HepG2 (cell line): Measurements from ENCODE around the gene PDZRN4. TPM values are rescaled to one million over a fixed set of nuclear protein-coding genes. Genes with fewer than 3 reads are reported as not detected.

ENCODE experiments used
- ATAC-seq: fragments of 200-7000 bp; cut with Tn5 transposase; 3 replicates; pipeline ENCODE4 v1.9.1; 2020; ENCODE audit warnings: mild to moderate bottlenecking, moderate library complexity
- BruUV-seq: library from RNA; stranded (reverse); fragments of 400-500 nt; replicated peaks from 2 replicates; lab custom pipeline; 2021; lab: Mats Ljungman, UMichigan
- CTCF ChIA-PET: fragments of 300-600 bp; formaldehyde crosslinking; extraction: SDS; loops from one replicate; lab custom pipeline; 2021; ENCODE audit warnings: low total read pairs, inconsistent platforms, low intra/inter-chr PET ratio; lab: Yijun Ruan, JAX
- POLR2A ChIA-PET: fragments of 350-600 bp; sonication (Branson Sonifier 250); formaldehyde crosslinking; loops from one replicate; lab custom pipeline; 2020; ENCODE audit warnings: antibody characterized with exemption, inconsistent platforms; lab: Yijun Ruan, JAX
- DNase-seq: peaks from one replicate; pipeline ENCODE4 v3.0.0-alpha.2; 2015; ENCODE audit warnings: low spot score
- FAIRE-seq: peaks from 3 replicates; lab custom pipeline; 2011; peaks lifted over from hg19 to GRCh38; lab: Jason Lieb, UNC
- H2AFZ ChIP-seq: one replicate; pipeline ENCODE4 v1.6.1; 2011; ENCODE audit warnings: low read length, inconsistent platforms
- H3K27ac ChIP-seq: fragments of 300-600 bp; 3 replicates; pipeline ENCODE4 v1.8.0; 2011; ENCODE audit warnings: mixed run types, mild to moderate bottlenecking, mixed read lengths, low read length, inconsistent platforms; ENCODE audit not compliant: insufficient read depth; ENCODE audit errors: extremely low read length
- H3K27me3 ChIP-seq, 2 experiments: fragments of 200-600 bp in 1 of 2; 2 replicates in 1 of 2; 3 replicates in 1 of 2; pipeline versions ENCODE4 v1.6.0 to v1.8.0; 2011; ENCODE audit warnings: low read length in 2 of 2, mild to moderate bottlenecking in 2 of 2, moderate library complexity in 2 of 2, inconsistent platforms in 1 of 2; ENCODE audit not compliant: insufficient read depth in 2 of 2, control insufficient read depth in 1 of 2
- H3K36me3 ChIP-seq, 2 experiments: fragments of 200-600 bp in 1 of 2; replicated peaks in 1 of 2; 2 replicates in 1 of 2; 3 replicates in 1 of 2; pipeline versions ENCODE4 v1.5.1 to v1.8.0; 2011; ENCODE audit warnings: low read length in 2 of 2, inconsistent platforms in 1 of 2; ENCODE audit not compliant: insufficient read depth in 2 of 2, control insufficient read depth in 1 of 2
- H3K4me1 ChIP-seq: 2 replicates; pipeline ENCODE4 v1.5.1; 2012; ENCODE audit warnings: low read length, inconsistent platforms; ENCODE audit not compliant: insufficient read depth
- H3K4me2 ChIP-seq: 2 replicates; pipeline ENCODE4 v1.6.0; 2011; ENCODE audit warnings: low read depth, low read length, inconsistent platforms
- H3K4me3 ChIP-seq, 3 experiments: fragments of 200-600 bp in 1 of 3; sonication (generic), shearing (Covaris generic) in 1 of 3; replicated peaks in 1 of 3; 2 replicates each; pipeline ENCODE4 v1.5.1; 2011 to 2016; ENCODE audit warnings: low read length in 3 of 3, inconsistent platforms in 2 of 3, low read depth in 2 of 3, mild to moderate bottlenecking in 2 of 3, control low read depth in 1 of 3, mixed read lengths in 1 of 3; ENCODE audit not compliant: insufficient read depth in 1 of 3
- H3K79me2 ChIP-seq: one replicate; pipeline ENCODE4 v1.6.1; 2011; ENCODE audit warnings: low read length, inconsistent platforms; ENCODE audit not compliant: insufficient read depth
- H3K9ac ChIP-seq: 2 replicates; pipeline ENCODE4 v1.6.0; 2011; ENCODE audit warnings: mild to moderate bottlenecking, low read depth, low read length, inconsistent platforms; ENCODE audit not compliant: insufficient read depth
- H3K9me3 ChIP-seq: 2 replicates; pipeline ENCODE4 v1.5.1; 2012; ENCODE audit warnings: mild to moderate bottlenecking, low read length
- H4K20me1 ChIP-seq: 2 replicates; pipeline ENCODE4 v1.6.0; 2011; ENCODE audit warnings: inconsistent platforms, mild to moderate bottlenecking, low read length, moderate library complexity; ENCODE audit not compliant: insufficient read depth
- BRD4 ChIP-seq: sonication (generic); formaldehyde crosslinking; IDR thresholded peaks from 2 replicates; pipeline ENCODE4 v1.4.0; 2020; ENCODE audit warnings: missing genetic modification reagents
- GABPA ChIP-seq, 2 experiments: IDR thresholded peaks; 2 replicates each; pipeline ENCODE4 v1.6.1; 2011 to 2016; ENCODE audit warnings: low read depth in 2 of 2, low read length in 1 of 2, missing biosample characterization in 1 of 2, missing genetic modification characterization in 1 of 2
- MED8 ChIP-seq: sonication (generic); formaldehyde crosslinking; IDR thresholded peaks from 2 replicates; pipeline ENCODE4 v1.8.1; 2023; ENCODE audit warnings: mild to moderate bottlenecking, missing genetic modification reagents; ENCODE audit not compliant: insufficient replicate concordance
- POGZ ChIP-seq: sonication (generic); formaldehyde crosslinking; IDR thresholded peaks from 2 replicates; pipeline ENCODE4 v1.4.0; 2020; ENCODE audit warnings: mild to moderate bottlenecking, missing genetic modification reagents
- RAD21 ChIP-seq: fragments of 450-650 bp; formaldehyde crosslinking; IDR thresholded peaks from 2 replicates; pipeline ENCODE4 v1.5.0; 2020; ENCODE audit warnings: mild to moderate bottlenecking
- RAD51 ChIP-seq: fragments of 450-650 bp; IDR thresholded peaks from 2 replicates; pipeline ENCODE4 v1.6.1; 2016; ENCODE audit warnings: borderline replicate concordance
- RBAK ChIP-seq: sonication (generic); formaldehyde crosslinking; IDR thresholded peaks from 2 replicates; pipeline ENCODE4 v1.5.1; 2020; ENCODE audit warnings: mild to moderate bottlenecking, missing genetic modification reagents
- RFX5 ChIP-seq: IDR thresholded peaks from 2 replicates; pipeline ENCODE4 v1.6.1; 2011; ENCODE audit warnings: low read depth, low read length, improper control_type of control experiment
- SCMH1 ChIP-seq: sonication (generic); formaldehyde crosslinking; IDR thresholded peaks from 2 replicates; pipeline ENCODE4 v1.9.0; 2021; ENCODE audit warnings: missing genetic modification reagents, mild to moderate bottlenecking, borderline replicate concordance
- SP2 ChIP-seq: sonication (generic); formaldehyde crosslinking; IDR thresholded peaks from 2 replicates; pipeline ENCODE4 v1.5.1; 2020; ENCODE audit warnings: mild to moderate bottlenecking, missing genetic modification reagents
- SRSF1 ChIP-seq: fragments of 200-400 bp; formaldehyde crosslinking; optimal IDR thresholded peaks from 2 replicates; pipeline ENCODE3; 2017; ENCODE audit warnings: mild to moderate bottlenecking, low read depth, low read length, moderate library complexity
- STAT5B ChIP-seq: sonication (generic); formaldehyde crosslinking; IDR thresholded peaks from 2 replicates; pipeline ENCODE4 v1.4.0; 2020; ENCODE audit warnings: missing genetic modification reagents
- SUZ12 ChIP-seq: fragments of 150-350 bp; IDR thresholded peaks from 2 replicates; pipeline ENCODE4 v1.6.1; 2014; ENCODE audit warnings: low read depth, low read length
- TBX2 ChIP-seq: sonication (generic); formaldehyde crosslinking; IDR thresholded peaks from 2 replicates; pipeline ENCODE4 v1.5.0; 2020; ENCODE audit warnings: missing genetic modification reagents, mild to moderate bottlenecking, borderline replicate concordance
- ZNF547 ChIP-seq: sonication (generic); formaldehyde crosslinking; IDR thresholded peaks from 2 replicates; pipeline ENCODE4 v1.5.1; 2020; ENCODE audit warnings: mild to moderate bottlenecking, missing genetic modification reagents
- ZNF672 ChIP-seq: sonication (generic); formaldehyde crosslinking; IDR thresholded peaks from 2 replicates; pipeline ENCODE4 v1.8.1; 2022; ENCODE audit warnings: missing genetic modification reagents
- ZNF674 ChIP-seq: sonication (generic); formaldehyde crosslinking; IDR thresholded peaks from 2 replicates; pipeline ENCODE4 v1.5.0; 2020; ENCODE audit warnings: low read depth, mild to moderate bottlenecking, missing genetic modification reagents
- WGBS: methylation state at CpG from one replicate; pipeline ENCODE4 v1.1.6; 2017; ENCODE audit warnings: low lambda C conversion rate; 5-methylcytosine and 5-hydroxymethylcytosine counted together
- in situ Hi-C: cut with HindIII; loops from 2 replicates; pipeline ENCODE4 v1.10.0; 2017; ENCODE audit warnings: low pct_unique_long_range_greater_than_20kb; ENCODE audit not compliant: extremely low pct_ligation_motif_present
- intact Hi-C: fragments of 100-400 bp; cut with micrococcal nuclease; formaldehyde crosslinking; loops from one replicate; pipeline ENCODE4 v1.10.0; 2022; ENCODE audit not compliant: unreplicated experiment
- polyA plus RNA-seq, 8 experiments: library from polyadenylated mRNA; depleted of rRNA in 3 of 8; stranded (reverse) in 7 of 8; unstranded in 1 of 8; fragments of >200 nt; fragmentation: Illumina TruSeq in 4 of 8; extraction: Trizol in 4 of 8; gene quantifications; 2 replicates each; pipeline versions ENCODE4 v1.2.1 to v1.2.3, GENCODE V29; 2011 to 2016; ENCODE audit warnings: low read depth in 4 of 8, missing spikeins in 1 of 8, mixed read lengths in 1 of 8; ENCODE audit not compliant: insufficient read depth in 1 of 8
- total RNA-seq, 5 experiments: library from RNA; depleted of rRNA; stranded (reverse); fragments of >200 nt; fragmentation: Illumina TruSeq; extraction: Trizol; gene quantifications; 2 replicates each; pipeline ENCODE4 v1.2.3, GENCODE V29; 2016; ENCODE audit warnings: low read depth in 1 of 5
- TF ChIP-seq, protein P1 (sequence below): IDR thresholded peaks from 2 replicates; pipeline ENCODE4 v1.6.1; 2012; ENCODE audit warnings: inconsistent platforms
- TF ChIP-seq, protein P2 (sequence below): sonication (generic); formaldehyde crosslinking; IDR thresholded peaks from 2 replicates; pipeline ENCODE4 v1.5.0; 2020; ENCODE audit warnings: missing genetic modification reagents, mild to moderate bottlenecking, borderline replicate concordance
- TF ChIP-seq, protein P3 (sequence below): sonication (generic); formaldehyde crosslinking; IDR thresholded peaks from 2 replicates; pipeline ENCODE4 v1.4.0; 2020; ENCODE audit warnings: missing genetic modification reagents

PDZRN4 gene
- total and polyA plus RNA-seq, 2 of the 13 experiments (the other 11 are each of a cell fraction or from before 2014, with no cell fraction given), result not detected

- FAIRE-seq, result no peak
Measured at GRCh38 chr12:41361738-41362137, 173.6 kb downstream of the PDZRN4 start.

More at GRCh38 chr12:41361738-41362137, 173.6 kb downstream of the PDZRN4 start:
- in situ Hi-C loops (no loop called here), intact Hi-C loops (no loop called here)
- no peaks in the 10 kb centered on the region for H3K79me2 ChIP-seq
- no peak overlapping the region for H3K9ac ChIP-seq
- POLR2A ChIA-PET, result no interaction called here
- TF ChIP-seq, protein P1, sequence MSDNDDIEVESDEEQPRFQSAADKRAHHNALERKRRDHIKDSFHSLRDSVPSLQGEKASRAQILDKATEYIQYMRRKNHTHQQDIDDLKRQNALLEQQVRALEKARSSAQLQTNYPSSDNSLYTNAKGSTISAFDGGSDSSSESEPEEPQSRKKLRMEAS, result no peak
- TF ChIP-seq RBAK (no peak), TBX2 (CRISPR knock-in tag) (no peak), SCMH1 (CRISPR knock-in tag) (no peak), MED8 (CRISPR knock-in tag) (no peak), RAD21 (CRISPR knock-in tag) (no peak), BRD4 (CRISPR knock-in tag) (no peak), RAD51 (no peak), SUZ12 (no peak), STAT5B (CRISPR knock-in tag) (no peak), SRSF1 (no peak), GABPA (IDR thresholded peaks at IDR 0.05; ENCODE audit: low read depth, low read length) (no peak), GABPA (CRISPR knock-in tag; IDR thresholded peaks at IDR 0.05; ENCODE audit: low read depth) (no peak), RFX5 (no peak), ZNF672 (CRISPR knock-in tag) (no peak), POGZ (no peak), SP2 (CRISPR knock-in tag) (no peak), ZNF674 (no peak), ZNF547 (CRISPR knock-in tag) (no peak)
- TF ChIP-seq, protein P2, sequence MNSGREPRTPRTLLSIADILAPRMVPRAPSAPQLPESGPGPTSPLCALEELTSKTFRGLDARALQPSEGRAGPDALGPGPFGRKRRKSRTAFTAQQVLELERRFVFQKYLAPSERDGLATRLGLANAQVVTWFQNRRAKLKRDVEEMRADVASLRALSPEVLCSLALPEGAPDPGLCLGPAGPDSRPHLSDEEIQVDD (CRISPR knock-in tag), result no peak
- TF ChIP-seq, protein P3, sequence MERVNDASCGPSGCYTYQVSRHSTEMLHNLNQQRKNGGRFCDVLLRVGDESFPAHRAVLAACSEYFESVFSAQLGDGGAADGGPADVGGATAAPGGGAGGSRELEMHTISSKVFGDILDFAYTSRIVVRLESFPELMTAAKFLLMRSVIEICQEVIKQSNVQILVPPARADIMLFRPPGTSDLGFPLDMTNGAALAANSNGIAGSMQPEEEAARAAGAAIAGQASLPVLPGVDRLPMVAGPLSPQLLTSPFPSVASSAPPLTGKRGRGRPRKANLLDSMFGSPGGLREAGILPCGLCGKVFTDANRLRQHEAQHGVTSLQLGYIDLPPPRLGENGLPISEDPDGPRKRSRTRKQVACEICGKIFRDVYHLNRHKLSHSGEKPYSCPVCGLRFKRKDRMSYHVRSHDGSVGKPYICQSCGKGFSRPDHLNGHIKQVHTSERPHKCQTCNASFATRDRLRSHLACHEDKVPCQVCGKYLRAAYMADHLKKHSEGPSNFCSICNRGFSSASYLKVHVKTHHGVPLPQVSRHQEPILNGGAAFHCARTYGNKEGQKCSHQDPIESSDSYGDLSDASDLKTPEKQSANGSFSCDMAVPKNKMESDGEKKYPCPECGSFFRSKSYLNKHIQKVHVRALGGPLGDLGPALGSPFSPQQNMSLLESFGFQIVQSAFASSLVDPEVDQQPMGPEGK (CRISPR knock-in tag), result no peak
- 0% methylated on average over 7 of the region's 7 CpGs for WGBS
- H2AFZ ChIP-seq, result no peak overlapping the region
- no peak overlapping the region for H3K4me2 ChIP-seq
- DNase-seq (no peak), ATAC-seq (no peak)
- no TSS peak for BruUV-seq
- no peak overlapping the region for H3K4me3 ChIP-seq
- no peaks in the 10 kb centered on the region for H4K20me1 ChIP-seq
- no peaks in the 10 kb centered on the region for H3K9me3 ChIP-seq
- H3K27me3 ChIP-seq, result no peaks in the 10 kb centered on the region
- no peak overlapping the region for H3K27ac ChIP-seq
- CTCF ChIA-PET, result no interaction called here
- no peaks in the 10 kb centered on the region for H3K4me1 ChIP-seq
- H3K36me3 ChIP-seq, result no peaks in the 10 kb centered on the region
